ENCODE measurements around the gene NR4A1. TPM values are rescaled to one million over a fixed set of nuclear protein-coding genes. Genes with fewer than 3 reads are reported as not detected.

The NR4A1 gene
- total RNA-seq, 1 donor from 2014 or later: 67.0 TPM

GRCh38 chr12:52083638-52083996, 32.4 kb downstream of the NR4A1 start:
- no peaks in the 10 kb centered on the region for H3K9me3 ChIP-seq
- H3K4me3 ChIP-seq: no peak overlapping the region
- peak; percentile 1 for TF ChIP-seq CTCF (IDR thresholded peaks at IDR 0.05)
- H3K4me1 ChIP-seq: peaks cover 25% of the 10 kb centered on the region
- intact Hi-C loops (cut with DNase I): no loop called here
- H3K27me3 ChIP-seq: no peaks in the 10 kb centered on the region
- ATAC-seq: no peak
- no peak overlapping the region for H3K27ac ChIP-seq
- DNase-seq: no peak
- H3K36me3 ChIP-seq: no peaks in the 10 kb centered on the region

- peak; percentile 29 for DNase-seq
- Histone ChIP-seq H3K36me3 (no peaks in the 10 kb centered on the region), H3K27me3 (no peaks in the 10 kb centered on the region), H3K27ac (no peak overlapping the region), H3K4me3 (no peak overlapping the region), H3K9me3 (no peaks in the 10 kb centered on the region), H3K4me1 (peaks cover 25% of the 10 kb centered on the region)
- intact Hi-C loops (cut with DNase I): loop anchor here (5.0 kb wide), 1 partner anchor 57 kb away; no protein-coding TSS in a partner anchor
- no peak for TF ChIP-seq CTCF (IDR thresholded peaks at IDR 0.05)
- ATAC-seq: no peak
Measured at GRCh38 chr12:52084491-52085231, 33.4 kb downstream of the NR4A1 start.

GRCh38 chr12:52085682-52086180, 34.5 kb downstream of the NR4A1 start:
- H3K36me3 ChIP-seq: no peaks in the 10 kb centered on the region
- TF ChIP-seq CTCF (IDR thresholded peaks at IDR 0.05): no peak
- intact Hi-C loops (cut with DNase I): loop anchor here (5.0 kb wide), 1 partner anchor 58 kb away; no protein-coding TSS in a partner anchor
- ATAC-seq (no peak), DNase-seq (peak; percentile 39)
- no peak overlapping the region for H3K27ac ChIP-seq
- no peaks in the 10 kb centered on the region for H3K27me3 ChIP-seq
- no peaks in the 10 kb centered on the region for H3K9me3 ChIP-seq
- no peak overlapping the region for H3K4me3 ChIP-seq
- H3K4me1 ChIP-seq: peaks cover 25% of the 10 kb centered on the region

GRCh38 chr12:52086366-52086765, 35.1 kb downstream of the NR4A1 start:
- DNase-seq (peak; percentile 49), ATAC-seq (no peak)
- Histone ChIP-seq H3K36me3 (no peaks in the 10 kb centered on the region), H3K9me3 (no peaks in the 10 kb centered on the region), H3K27ac (no peak overlapping the region), H3K4me1 (peaks cover 18% of the 10 kb centered on the region), H3K27me3 (no peaks in the 10 kb centered on the region), H3K4me3 (no peak overlapping the region)
- TF ChIP-seq CTCF (IDR thresholded peaks at IDR 0.05): no peak
- intact Hi-C loops (cut with DNase I): loop anchor here (5.0 kb wide), 1 partner anchor 59 kb away; no protein-coding TSS in a partner anchor

GRCh38 chr12:52086944-52087835, 35.9 kb downstream of the NR4A1 start:
- Histone ChIP-seq H3K36me3 (no peaks in the 10 kb centered on the region), H3K4me1 (peaks cover 13% of the 10 kb centered on the region), H3K27ac (no peak overlapping the region), H3K27me3 (no peaks in the 10 kb centered on the region), H3K9me3 (no peaks in the 10 kb centered on the region), H3K4me3 (no peak overlapping the region)
- ATAC-seq (no peak), DNase-seq (peak; percentile 53)
- intact Hi-C loops (cut with DNase I): loop anchor here (5.0 kb wide), 1 partner anchor 60 kb away; no protein-coding TSS in a partner anchor
- TF ChIP-seq CTCF (IDR thresholded peaks at IDR 0.05): no peak
